ENCODE results near the gene NOXO1. TPM values are rescaled to one million over a fixed set of nuclear protein-coding genes. Genes with fewer than 3 reads are reported as not detected.

The NOXO1 gene
- total RNA-seq, 1 donor from 2014 or later, result 4.6 TPM

GRCh38 chr16:2009791-2010510, 28.7 kb upstream of the NOXO1 start, which contains the start of gene ZNF598:
Gene ZNF598 (minus strand): TSS chr16:2009821.
- ATAC-seq, result peak; percentile 77

- ATAC-seq, result peak; percentile 6
Observed at GRCh38 chr16:2009164-2009711, 28.0 kb upstream of the NOXO1 start.

- ATAC-seq, result peak; percentile 6
Observed at GRCh38 chr16:2008631-2009163, 27.4 kb upstream of the NOXO1 start.

- ATAC-seq, result peak; percentile 70
Observed at GRCh38 chr16:2008009-2008526, 26.8 kb upstream of the NOXO1 start.

- ATAC-seq, result no peak
Observed at GRCh38 chr16:2007081-2007836, 26.0 kb upstream of the NOXO1 start.

- no peak for ATAC-seq
Observed at GRCh38 chr16:2006317-2006716, 25.0 kb upstream of the NOXO1 start.

GRCh38 chr16:2005646-2006045, 24.4 kb upstream of the NOXO1 start:
- ATAC-seq, result no peak

GRCh38 chr16:2004795-2005517, 23.7 kb upstream of the NOXO1 start:
- no peak for ATAC-seq

GRCh38 chr16:2003827-2004641, 22.8 kb upstream of the NOXO1 start:
- ATAC-seq, result peak; percentile 67

- no peak for ATAC-seq
Observed at GRCh38 chr16:2003231-2003826, 22.1 kb upstream of the NOXO1 start.

GRCh38 chr16:2002406-2003230, 21.3 kb upstream of the NOXO1 start:
- no peak for ATAC-seq

- ATAC-seq, result no peak
Observed at GRCh38 chr16:2001456-2002355, 20.4 kb upstream of the NOXO1 start.

GRCh38 chr16:2001035-2001434, 19.8 kb upstream of the NOXO1 start:
- no peak for ATAC-seq

GRCh38 chr16:1999866-2000514, 18.7 kb upstream of the NOXO1 start:
- ATAC-seq, result no peak

GRCh38 chr16:1998852-1999801, 17.9 kb upstream of the NOXO1 start:
- no peak for ATAC-seq

GRCh38 chr16:1998360-1998835, 17.1 kb upstream of the NOXO1 start:
- peak; percentile 7 for ATAC-seq
